ENCODE measurements around the gene GSC2.

DNA sequence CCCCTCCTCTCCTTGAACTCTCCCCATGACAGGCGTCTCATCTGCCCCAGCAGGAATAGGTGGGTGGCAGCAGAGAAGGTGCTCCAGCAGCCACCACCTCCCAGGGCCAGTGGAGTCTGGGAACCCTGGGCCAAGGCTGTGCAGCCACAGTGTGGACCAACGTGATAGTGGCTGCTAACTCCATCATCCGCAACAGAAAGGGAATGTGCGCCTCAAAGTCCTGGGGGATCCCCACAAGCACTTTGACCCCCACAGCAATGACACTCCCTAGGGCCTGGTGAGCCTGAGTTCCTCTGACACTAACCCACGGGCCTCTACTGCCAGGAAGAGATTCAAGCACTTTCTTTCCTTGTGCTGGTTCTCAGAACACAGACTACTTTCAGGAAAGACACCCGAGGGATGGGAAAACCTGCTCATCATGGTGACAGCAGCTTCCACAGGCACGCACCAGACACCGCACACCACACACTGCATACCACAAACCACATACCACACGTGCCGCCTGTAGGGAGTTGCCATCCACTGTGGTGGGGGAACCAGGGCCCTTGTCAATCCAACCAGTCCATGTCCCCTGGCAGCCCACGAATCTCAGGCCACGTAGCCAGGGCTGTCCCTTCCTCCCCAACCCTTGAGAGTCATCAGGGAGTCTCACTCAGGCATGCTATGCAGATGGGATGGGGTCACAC, 31.8 kb upstream of the GSC2 start:
- TF ChIP-seq, protein P1, sequence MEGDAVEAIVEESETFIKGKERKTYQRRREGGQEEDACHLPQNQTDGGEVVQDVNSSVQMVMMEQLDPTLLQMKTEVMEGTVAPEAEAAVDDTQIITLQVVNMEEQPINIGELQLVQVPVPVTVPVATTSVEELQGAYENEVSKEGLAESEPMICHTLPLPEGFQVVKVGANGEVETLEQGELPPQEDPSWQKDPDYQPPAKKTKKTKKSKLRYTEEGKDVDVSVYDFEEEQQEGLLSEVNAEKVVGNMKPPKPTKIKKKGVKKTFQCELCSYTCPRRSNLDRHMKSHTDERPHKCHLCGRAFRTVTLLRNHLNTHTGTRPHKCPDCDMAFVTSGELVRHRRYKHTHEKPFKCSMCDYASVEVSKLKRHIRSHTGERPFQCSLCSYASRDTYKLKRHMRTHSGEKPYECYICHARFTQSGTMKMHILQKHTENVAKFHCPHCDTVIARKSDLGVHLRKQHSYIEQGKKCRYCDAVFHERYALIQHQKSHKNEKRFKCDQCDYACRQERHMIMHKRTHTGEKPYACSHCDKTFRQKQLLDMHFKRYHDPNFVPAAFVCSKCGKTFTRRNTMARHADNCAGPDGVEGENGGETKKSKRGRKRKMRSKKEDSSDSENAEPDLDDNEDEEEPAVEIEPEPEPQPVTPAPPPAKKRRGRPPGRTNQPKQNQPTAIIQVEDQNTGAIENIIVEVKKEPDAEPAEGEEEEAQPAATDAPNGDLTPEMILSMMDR (IDR thresholded peaks at IDR 0.05; ENCODE audit: low read depth, low read length, poor library complexity, severe bottlenecking), result no peak
- no peak for TF ChIP-seq EZH2phosphoT487 (IDR thresholded peaks at IDR 0.05; ENCODE audit: borderline replicate concordance, low read length)

Measured in DOHH2 (cell line).